NCI-H1092 treated with DMSO at 0.1 percent for 48 hours (cell line): ENCODE results near the gene TSHZ2.
"Not testable (repeated sequence)": the region's sequence is repeated elsewhere in the genome, so short reads cannot be mapped to it uniquely, and the experiment has no call there.

ENCODE experiments used
- DNase-seq: peaks from one replicate; lab custom pipeline; 2025; lab: John Stamatoyannopoulos, UW

Gene TSHZ2

GRCh38 chr20:52964131-52964530 is 8.0 kb upstream of the TSHZ2 start:
- DNase-seq = no peak

GRCh38 chr20:52965380-52965779 is 6.8 kb upstream of the TSHZ2 start:
- no peak for DNase-seq

- no peak for DNase-seq
Measured at GRCh38 chr20:52965819-52966218, 6.3 kb upstream of the TSHZ2 start.

- DNase-seq = not testable (repeated sequence)
Measured at GRCh38 chr20:52966543-52966942, 5.6 kb upstream of the TSHZ2 start.

GRCh38 chr20:52971498-52972189 is 514 bp upstream of the TSHZ2 start:
- DNase-seq = no peak

GRCh38 chr20:52972965-52973819 is 1.0 kb downstream of the TSHZ2 start:
- DNase-seq = peak; percentile 62

GRCh38 chr20:52974179-52974594 is 2.0 kb downstream of the TSHZ2 start:
- no peak for DNase-seq

- peak; percentile 43 for DNase-seq
Measured at GRCh38 chr20:52975029-52975732, 3.0 kb downstream of the TSHZ2 start.

- no peak for DNase-seq
Measured at GRCh38 chr20:52975803-52976531, 3.8 kb downstream of the TSHZ2 start.

GRCh38 chr20:52978851-52979250 is 6.7 kb downstream of the TSHZ2 start:
- DNase-seq = no peak

GRCh38 chr20:52981051-52981450 is 8.9 kb downstream of the TSHZ2 start:
- DNase-seq = no peak

- no peak for DNase-seq
Measured at GRCh38 chr20:52983726-52984450, 11.7 kb downstream of the TSHZ2 start.

GRCh38 chr20:52984451-52984810 is 12.3 kb downstream of the TSHZ2 start:
- DNase-seq = no peak

- no peak for DNase-seq
Measured at GRCh38 chr20:52985687-52986086, 13.5 kb downstream of the TSHZ2 start.

GRCh38 chr20:52987295-52987694 is 15.1 kb downstream of the TSHZ2 start:
- no peak for DNase-seq

GRCh38 chr20:52991830-52992229 is 19.7 kb downstream of the TSHZ2 start:
- DNase-seq = no peak

- DNase-seq = no peak
Measured at GRCh38 chr20:52992632-52993031, 20.5 kb downstream of the TSHZ2 start.

- no peak for DNase-seq
Measured at GRCh38 chr20:52993076-52993475, 20.9 kb downstream of the TSHZ2 start.

- DNase-seq = no peak
Measured at GRCh38 chr20:52994184-52994970, 22.2 kb downstream of the TSHZ2 start.

- DNase-seq = no peak
Measured at GRCh38 chr20:52996130-52996529, 24.0 kb downstream of the TSHZ2 start.

GRCh38 chr20:52996658-52997057 is 24.5 kb downstream of the TSHZ2 start:
- DNase-seq = no peak
